Uterus (tissue), 4 donors: Measurements from ENCODE around the gene PFDN2. TPM values are rescaled to one million over a fixed set of nuclear protein-coding genes. Genes with fewer than 3 reads are reported as not detected.
"Not testable (repeated sequence)": the region's sequence is repeated elsewhere in the genome, so short reads cannot be mapped to it uniquely, and the experiment has no call there.

Experiments used
- DNase-seq, 2 donors: peaks; one replicate each; pipeline ENCODE4 v3.0.0-alpha.2; 2019 to 2020
- H3K27ac ChIP-seq, 2 donors: fragments of 200-600 bp; sonication (generic); 1 replicate in 1 of 2; 2 replicates in 1 of 2; pipeline ENCODE4 v1.5.1; 2016 to 2018
- H3K27me3 ChIP-seq, 2 donors: fragments of 200-600 bp; sonication (generic); one replicate each; pipeline ENCODE4 v1.5.1; 2018 to 2019; ENCODE audit warnings: control low read depth in 1 of 2
- H3K36me3 ChIP-seq, 2 donors: fragments of 200-600 bp; sonication (generic); one replicate each; pipeline ENCODE4 v1.5.1; 2019; ENCODE audit warnings: control low read depth in 1 of 2
- H3K4me1 ChIP-seq, 2 donors: fragments of 200-600 bp; sonication (generic); one replicate each; pipeline ENCODE4 v1.5.1; 2018 to 2019; ENCODE audit warnings: control low read depth in 1 of 2
- H3K4me3 ChIP-seq, 2 donors: fragments of 200-600 bp; sonication (generic); 1 replicate in 1 of 2; 2 replicates in 1 of 2; pipeline ENCODE4 v1.5.1; 2018 to 2019; ENCODE audit warnings: mild to moderate bottlenecking in 1 of 2
- H3K9me3 ChIP-seq, 2 donors: fragments of 200-600 bp; sonication (generic); one replicate each; pipeline ENCODE4 v1.5.1; 2019; ENCODE audit warnings: control low read depth in 1 of 2
- CTCF ChIP-seq, 4 experiments: fragments of 200-600 bp in 2 of 4; fragments of 450-650 bp in 2 of 4; sonication (generic) in 2 of 4; IDR thresholded peaks; one replicate each; pipeline ENCODE4 v1.5.1; 2016 to 2019; ENCODE audit warnings: antibody characterized with exemption in 4 of 4, mild to moderate bottlenecking in 2 of 4, moderate library complexity in 1 of 4
- POLR2A ChIP-seq, 2 donors: fragments of 450-650 bp; IDR thresholded peaks; one replicate each; pipeline ENCODE4 v1.6.1; 2016; ENCODE audit warnings: antibody characterized with exemption in 2 of 2, mild to moderate bottlenecking in 1 of 2, moderate library complexity in 1 of 2
- intact Hi-C: fragments of 100-400 bp; cut with DNase I; formaldehyde crosslinking; loops from one replicate; pipeline ENCODE4 v1.15.1; 2023; ENCODE audit warnings: low total_unique reads
- total RNA-seq, 4 donors: library from RNA; depleted of rRNA in 3 of 4; stranded (reverse); fragments of >200 nt in 3 of 4; gene quantifications; one replicate each; pipeline versions ENCODE4 v1.1.0 to v1.2.4, GENCODE V29; 2014 to 2023
- donor health status: DM: yes; HTN: yes; CAD: no.

The PFDN2 gene
- total RNA-seq, 4 donors from 2014 or later = 3.3 to 38.9 (median 29.8) TPM

GRCh38 chr1:161121834-161122233 lies 4.0 kb upstream of the PFDN2 start:
- intact Hi-C loops = no loop called here
- H3K36me3 ChIP-seq = no peaks in the 10 kb centered on the region
- no peak overlapping the region for H3K4me3 ChIP-seq
- H3K27ac ChIP-seq = no peak overlapping the region
- peaks cover 7 to 11% of the 10 kb centered on the region in 2 donors for H3K4me1 ChIP-seq
- H3K9me3 ChIP-seq = no peaks in the 10 kb centered on the region
- no peak for DNase-seq
- no peaks in the 10 kb centered on the region for H3K27me3 ChIP-seq
- no peak for TF ChIP-seq CTCF (IDR thresholded peaks at IDR 0.05)
- TF ChIP-seq POLR2A (IDR thresholded peaks at IDR 0.05) = no peak

DNA sequence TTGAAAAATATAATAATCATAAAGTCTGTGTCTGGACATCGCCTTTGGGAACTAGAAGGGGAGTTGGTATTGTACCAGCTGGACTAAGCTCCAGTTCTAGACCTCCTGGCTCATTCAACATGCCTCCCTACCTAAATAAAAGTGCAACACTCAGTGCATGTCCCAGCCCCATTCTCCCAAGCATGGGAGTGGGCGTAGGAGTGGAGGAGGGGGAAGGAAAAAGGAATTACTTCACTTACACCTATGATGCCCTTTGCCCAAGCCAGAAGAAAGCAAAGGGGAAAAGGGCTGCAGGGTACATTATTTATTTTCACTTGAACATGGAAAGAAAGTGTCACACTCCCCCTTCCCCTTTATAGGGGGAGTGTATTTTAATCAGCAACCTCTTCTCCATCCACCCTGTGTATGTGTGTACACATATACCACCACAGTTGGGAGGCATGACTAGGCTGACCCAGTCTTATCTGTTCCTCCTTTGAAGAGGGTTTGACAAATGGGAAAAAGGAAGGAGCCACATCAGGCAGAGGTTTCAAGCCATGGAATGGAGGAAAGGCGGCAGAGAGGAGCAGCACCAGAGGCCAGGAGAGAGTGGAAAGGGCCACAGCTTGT lies 3.3 kb upstream of the PFDN2 start:
- H3K4me1 ChIP-seq = peaks cover 7 to 16% of the 10 kb centered on the region in 2 donors
- TF ChIP-seq CTCF (IDR thresholded peaks at IDR 0.05) = no peak
- H3K27ac ChIP-seq = no peak overlapping the region

GRCh38 chr1:161119092-161119903 lies 1.5 kb upstream of the PFDN2 start:
- Histone ChIP-seq H3K9me3 (no peaks in the 10 kb centered on the region), H3K4me3 (no peak overlapping the region), H3K27ac (peak overlapping the region; percentile 46 to 91), H3K27me3 (no peaks in the 10 kb centered on the region), H3K4me1 (peaks cover 7 to 16% of the 10 kb centered on the region in 2 donors), H3K36me3 (no peaks in the 10 kb centered on the region)
- intact Hi-C loops = no loop called here
- no peak for DNase-seq
- no peak for TF ChIP-seq POLR2A (IDR thresholded peaks at IDR 0.05)
- peak in 2 of 4 experiments; percentile 13 to 14 for TF ChIP-seq CTCF (IDR thresholded peaks at IDR 0.05)

More for the DNA sequence above, 3.3 kb upstream of the PFDN2 start:
- no peaks in the 10 kb centered on the region for H3K9me3 ChIP-seq
- DNase-seq = no peak
- H3K27me3 ChIP-seq = no peaks in the 10 kb centered on the region
- no peak overlapping the region for H3K4me3 ChIP-seq
- intact Hi-C loops = no loop called here
- no peaks in the 10 kb centered on the region for H3K36me3 ChIP-seq

DNA sequence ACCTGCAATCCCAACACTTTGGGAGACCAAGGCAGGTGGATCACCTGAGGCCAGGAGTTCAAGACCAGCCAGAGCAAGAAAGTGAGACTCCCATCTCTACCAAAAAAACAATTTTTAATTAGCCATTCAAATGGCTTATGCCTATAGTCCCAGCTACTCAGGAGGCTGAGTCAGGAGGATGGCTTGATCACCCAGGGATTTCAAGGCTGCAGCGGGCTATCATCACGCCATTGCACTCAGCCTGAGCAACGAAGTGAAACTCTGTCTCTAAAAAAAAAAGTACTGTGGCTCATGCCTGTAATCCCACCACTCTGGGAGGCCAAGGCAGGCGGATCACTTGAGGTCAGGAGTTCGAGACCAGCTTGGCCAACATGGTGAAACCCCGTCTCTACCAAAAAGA lies 1.9 kb downstream of the PFDN2 start:
- H3K36me3 ChIP-seq, intact Hi-C loops, H3K27ac ChIP-seq, H3K9me3 ChIP-seq, H3K27me3 ChIP-seq, DNase-seq, H3K4me3 ChIP-seq: not testable (repeated sequence)
- peaks cover 7 to 16% of the 10 kb centered on the region in 2 donors for H3K4me1 ChIP-seq

- Histone ChIP-seq H3K36me3 (no peaks in the 10 kb centered on the region), H3K27ac (no peak overlapping the region), H3K27me3 (no peaks in the 10 kb centered on the region), H3K4me3 (no peak overlapping the region), H3K9me3 (no peaks in the 10 kb centered on the region), H3K4me1 (peaks cover 7 to 16% of the 10 kb centered on the region in 2 donors)
- TF ChIP-seq CTCF (IDR thresholded peaks at IDR 0.05) (no peak), POLR2A (IDR thresholded peaks at IDR 0.05) (no peak)
- no peak for DNase-seq
- intact Hi-C loops = no loop called here
These were observed 2.6 kb downstream of the PFDN2 start for GRCh38 chr1:161115132-161115711.
